ENCODE measurements around the gene ACADVL. TPM values are rescaled to one million over a fixed set of nuclear protein-coding genes. Genes with fewer than 3 reads are reported as not detected.

The ACADVL gene
- total RNA-seq, 2 donors from 2014 or later, result 495 to 517 TPM

- peak overlapping the region; percentile 44 for H3K27ac Mint-ChIP-seq
Measured at GRCh38 chr17:7207120-7208001, 12.4 kb upstream of the ACADVL start.

DNA sequence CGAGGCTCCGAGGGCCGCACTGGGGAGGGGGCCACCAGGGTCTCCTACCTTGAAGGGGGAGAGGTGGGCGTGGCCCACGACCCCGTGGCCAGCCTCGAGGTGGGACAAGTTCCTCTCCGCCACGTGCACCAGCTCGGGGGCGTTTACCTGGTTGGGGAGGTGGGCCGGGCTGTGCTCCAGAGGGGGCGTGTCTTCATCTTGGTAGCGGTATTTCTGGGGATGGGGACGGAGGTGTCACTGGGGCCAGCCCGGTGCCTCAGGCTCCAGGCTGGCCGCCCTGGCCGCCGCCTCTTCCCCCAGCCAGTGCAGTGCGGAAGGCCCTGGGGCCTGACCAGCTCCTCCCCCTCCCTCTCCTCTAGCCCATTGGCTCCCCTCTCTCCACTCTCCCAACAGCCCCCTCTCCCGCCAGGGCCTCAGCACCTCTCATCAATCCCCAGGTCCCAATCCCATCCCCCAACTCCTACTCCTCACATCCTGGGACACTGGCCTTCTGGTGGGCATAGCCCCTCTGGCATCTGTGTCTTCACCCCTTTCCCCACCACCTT lies 11.6 kb upstream of the ACADVL start:
- Mint-ChIP-seq H3K36me3 (ENCODE audit: low read depth) (no peaks in the 10 kb centered on the region), H3K4me3 (no peak overlapping the region), H3K9me3 (no peaks in the 10 kb centered on the region), H3K27me3 (peaks cover 4% of the 10 kb centered on the region), H3K27ac (no peak overlapping the region), H3K4me1 (peaks cover 27% of the 10 kb centered on the region)
- no peak for ATAC-seq (replicated peaks)

More at GRCh38 chr17:7207120-7208001, 12.4 kb upstream of the ACADVL start:
- H3K9me3 Mint-ChIP-seq, result no peaks in the 10 kb centered on the region
- H3K4me3 Mint-ChIP-seq, result no peak overlapping the region
- H3K4me1 Mint-ChIP-seq, result peaks cover 27% of the 10 kb centered on the region
- ATAC-seq (replicated peaks), result no peak
- H3K36me3 Mint-ChIP-seq (ENCODE audit: low read depth), result no peaks in the 10 kb centered on the region
- H3K27me3 Mint-ChIP-seq, result peaks cover 4% of the 10 kb centered on the region

DNA sequence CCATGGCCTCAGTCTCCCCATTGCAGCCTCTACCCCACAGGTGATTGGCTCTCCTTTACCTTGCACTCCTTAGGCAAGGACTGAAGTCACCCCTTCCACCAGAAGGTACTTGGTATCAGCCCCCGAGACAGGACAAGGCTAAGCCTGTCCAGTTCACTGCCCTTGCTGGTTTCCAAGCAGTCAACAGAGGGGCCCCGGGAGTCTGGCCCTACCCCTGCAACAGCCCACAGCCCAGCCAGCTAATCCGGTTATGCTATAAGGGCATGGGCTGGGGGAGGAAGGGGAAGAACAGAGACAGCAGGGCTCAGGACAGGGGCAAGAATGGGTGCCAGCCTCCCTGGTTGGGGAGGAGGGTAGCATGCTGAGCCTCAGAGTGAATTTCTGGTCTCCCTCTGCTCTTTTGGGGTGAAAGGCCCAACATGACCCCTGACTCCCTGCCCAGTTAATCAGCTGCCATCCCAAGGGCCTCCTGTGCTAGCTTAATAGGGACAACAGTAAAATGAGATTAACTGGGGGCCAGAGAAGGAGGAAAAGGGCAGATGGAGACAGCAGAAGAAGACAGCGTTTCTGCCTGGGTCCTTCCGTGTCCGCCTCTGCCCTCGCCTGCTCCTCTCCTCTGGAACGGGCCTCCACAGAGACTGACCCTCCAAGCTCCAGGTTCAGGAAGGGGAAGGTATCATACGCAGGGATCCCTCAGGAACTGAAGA lies 10.8 kb upstream of the ACADVL start:
- H3K4me1 Mint-ChIP-seq, result peaks cover 34% of the 10 kb centered on the region
- no peak overlapping the region for H3K27ac Mint-ChIP-seq
- H3K9me3 Mint-ChIP-seq, result no peaks in the 10 kb centered on the region
- H3K4me3 Mint-ChIP-seq, result no peak overlapping the region
- ATAC-seq (replicated peaks), result no peak
- no peaks in the 10 kb centered on the region for H3K36me3 Mint-ChIP-seq (ENCODE audit: low read depth)
- peaks cover 4% of the 10 kb centered on the region for H3K27me3 Mint-ChIP-seq

- Mint-ChIP-seq H3K27me3 (peaks cover 4% of the 10 kb centered on the region), H3K9me3 (no peaks in the 10 kb centered on the region), H3K4me1 (peaks cover 32% of the 10 kb centered on the region), H3K4me3 (no peak overlapping the region), H3K36me3 (ENCODE audit: low read depth) (peaks cover 6% of the 10 kb centered on the region), H3K27ac (no peak overlapping the region)
- no peak for ATAC-seq (replicated peaks)
Measured at GRCh38 chr17:7211491-7212273, 8.1 kb upstream of the ACADVL start.

DNA sequence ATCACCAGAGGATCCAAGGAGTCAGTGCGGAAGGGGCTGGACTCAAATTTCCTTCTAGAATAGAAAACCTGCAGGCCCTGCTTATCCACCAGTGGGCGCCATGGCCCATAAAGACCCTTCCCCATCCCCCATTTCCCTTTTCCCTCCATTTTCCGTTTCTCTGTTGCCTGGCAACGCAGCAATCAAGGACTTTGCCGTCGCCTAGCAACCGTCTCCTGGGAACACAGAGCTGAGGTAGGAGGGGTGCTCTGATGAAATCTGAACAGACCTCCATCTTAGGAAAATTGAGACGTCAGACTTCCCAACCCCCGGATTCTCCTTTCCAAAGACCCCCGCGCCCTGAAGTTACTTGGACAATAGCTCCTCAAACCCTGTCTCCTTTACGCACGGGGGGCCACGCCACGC lies 5.8 kb upstream of the ACADVL start:
- peak; percentile 11 for ATAC-seq (replicated peaks)
- Mint-ChIP-seq H3K4me3 (peak overlapping the region; percentile 93), H3K27ac (peak overlapping the region; percentile 91), H3K4me1 (peaks cover 35% of the 10 kb centered on the region), H3K36me3 (ENCODE audit: low read depth) (peaks cover 6% of the 10 kb centered on the region), H3K9me3 (no peaks in the 10 kb centered on the region), H3K27me3 (peaks cover 4% of the 10 kb centered on the region)

GRCh38 chr17:7214300-7215135 lies 5.2 kb upstream of the ACADVL start:
- H3K4me1 Mint-ChIP-seq, result peaks cover 40% of the 10 kb centered on the region
- H3K27ac Mint-ChIP-seq, result peak overlapping the region; percentile 91
- no peaks in the 10 kb centered on the region for H3K9me3 Mint-ChIP-seq
- ATAC-seq (replicated peaks), result peak; percentile 86
- peak overlapping the region; percentile 93 for H3K4me3 Mint-ChIP-seq
- H3K36me3 Mint-ChIP-seq (ENCODE audit: low read depth), result peaks cover 8% of the 10 kb centered on the region
- peaks cover 4% of the 10 kb centered on the region for H3K27me3 Mint-ChIP-seq

DNA sequence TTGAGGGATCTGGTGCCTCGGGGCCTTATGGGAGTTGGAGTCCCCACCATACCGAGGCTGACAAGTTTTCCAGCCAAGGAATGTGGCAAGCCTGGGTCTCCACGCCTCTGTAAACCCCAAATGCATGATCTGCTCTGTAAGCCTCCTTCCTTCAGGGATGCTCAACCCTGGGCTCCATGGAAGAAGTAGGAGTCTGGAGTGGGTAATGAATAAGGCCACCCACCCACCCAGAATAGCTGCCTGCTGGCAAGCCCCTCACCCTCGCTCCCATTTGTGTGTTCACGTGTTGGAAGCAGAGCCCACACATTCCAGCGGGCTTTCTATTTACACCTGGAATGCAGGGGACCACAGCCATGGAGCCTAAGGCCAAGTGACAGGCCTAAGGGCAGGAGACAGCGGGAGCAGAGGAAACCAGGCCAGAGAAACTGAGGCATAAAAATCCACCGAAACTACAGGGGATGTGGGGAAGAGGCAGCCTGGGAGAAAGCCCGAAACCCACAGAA lies 4.6 kb upstream of the ACADVL start:
- ATAC-seq (replicated peaks), result no peak
- Mint-ChIP-seq H3K27ac (peak overlapping the region; percentile 91), H3K36me3 (ENCODE audit: low read depth) (peaks cover 15% of the 10 kb centered on the region), H3K9me3 (no peaks in the 10 kb centered on the region), H3K27me3 (peaks cover 4% of the 10 kb centered on the region), H3K4me1 (peaks cover 40% of the 10 kb centered on the region), H3K4me3 (peak overlapping the region; percentile 93)

GRCh38 chr17:7215652-7216180 lies 4.0 kb upstream of the ACADVL start:
- H3K27me3 Mint-ChIP-seq, result peaks cover 4% of the 10 kb centered on the region
- no peak for ATAC-seq (replicated peaks)
- H3K4me3 Mint-ChIP-seq, result peak overlapping the region; percentile 93
- peak overlapping the region; percentile 22 for H3K27ac Mint-ChIP-seq
- peaks cover 42% of the 10 kb centered on the region for H3K4me1 Mint-ChIP-seq
- H3K36me3 Mint-ChIP-seq (ENCODE audit: low read depth), result peaks cover 20% of the 10 kb centered on the region
- no peaks in the 10 kb centered on the region for H3K9me3 Mint-ChIP-seq

DNA sequence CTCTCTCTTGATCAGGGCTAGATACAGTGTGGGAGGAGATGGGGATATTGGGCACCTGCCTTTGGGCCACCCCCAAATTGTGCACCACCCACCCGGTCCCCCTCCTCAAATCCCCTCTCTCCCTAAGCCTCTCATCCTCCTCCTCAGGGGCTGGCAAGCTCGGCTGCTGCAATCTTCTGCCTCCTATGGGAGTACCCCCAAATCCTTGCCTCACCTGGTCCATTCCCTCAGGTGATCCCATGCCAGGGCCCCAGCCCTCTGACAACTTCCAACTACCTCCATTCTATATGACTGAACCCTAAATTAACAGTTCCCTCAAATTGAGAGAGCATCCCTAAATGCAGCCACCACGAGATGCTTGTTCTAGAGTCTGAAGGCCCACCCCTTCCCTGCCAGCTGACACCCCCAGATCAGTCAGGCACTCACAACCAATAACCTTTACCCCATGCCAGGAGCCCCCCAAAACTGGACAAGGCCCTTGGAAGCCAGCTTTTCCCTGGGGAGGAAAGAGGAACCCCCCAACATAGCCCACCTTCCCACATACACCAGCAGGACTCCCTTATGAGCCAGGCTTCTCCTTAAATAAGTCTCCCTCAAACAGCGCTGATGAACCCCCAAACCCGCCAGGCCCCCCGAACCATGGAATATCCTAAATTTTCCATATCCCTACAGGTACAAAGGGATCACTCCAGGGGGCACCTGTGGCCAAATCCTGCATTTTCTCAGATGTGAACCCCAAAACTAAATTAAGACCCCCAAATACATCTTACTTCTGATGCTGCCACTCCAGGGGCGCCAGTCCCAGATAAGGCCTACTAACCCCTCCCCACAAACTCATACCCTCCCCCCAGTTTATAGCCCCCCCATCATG lies 3.3 kb upstream of the ACADVL start:
- ATAC-seq (replicated peaks), result no peak
- peaks cover 28% of the 10 kb centered on the region for H3K36me3 Mint-ChIP-seq (ENCODE audit: low read depth)
- peaks cover 4% of the 10 kb centered on the region for H3K27me3 Mint-ChIP-seq
- H3K4me3 Mint-ChIP-seq, result peak overlapping the region; percentile 93
- peaks cover 49% of the 10 kb centered on the region for H3K4me1 Mint-ChIP-seq
- no peaks in the 10 kb centered on the region for H3K9me3 Mint-ChIP-seq
- peak overlapping the region; percentile 22 for H3K27ac Mint-ChIP-seq

- H3K27ac Mint-ChIP-seq, result peak overlapping the region; percentile 98
Measured at GRCh38 chr17:7217113-7217987, 2.4 kb upstream of the ACADVL start.

GRCh38 chr17:7218166-7218565 lies 1.6 kb upstream of the ACADVL start:
- ATAC-seq (replicated peaks), result no peak
- H3K4me1 Mint-ChIP-seq, result peaks cover 51% of the 10 kb centered on the region
- H3K4me3 Mint-ChIP-seq, result peak overlapping the region; percentile 94
- H3K36me3 Mint-ChIP-seq (ENCODE audit: low read depth), result peaks cover 45% of the 10 kb centered on the region
- H3K27ac Mint-ChIP-seq, result peak overlapping the region; percentile 98
- no peaks in the 10 kb centered on the region for H3K9me3 Mint-ChIP-seq
- no peaks in the 10 kb centered on the region for H3K27me3 Mint-ChIP-seq

More at GRCh38 chr17:7217113-7217987, 2.4 kb upstream of the ACADVL start:
- peaks cover 51% of the 10 kb centered on the region for H3K4me1 Mint-ChIP-seq
- H3K4me3 Mint-ChIP-seq, result peak overlapping the region; percentile 94
- no peaks in the 10 kb centered on the region for H3K27me3 Mint-ChIP-seq
- H3K9me3 Mint-ChIP-seq, result no peaks in the 10 kb centered on the region
- no peak for ATAC-seq (replicated peaks)
- peaks cover 37% of the 10 kb centered on the region for H3K36me3 Mint-ChIP-seq (ENCODE audit: low read depth)

DNA sequence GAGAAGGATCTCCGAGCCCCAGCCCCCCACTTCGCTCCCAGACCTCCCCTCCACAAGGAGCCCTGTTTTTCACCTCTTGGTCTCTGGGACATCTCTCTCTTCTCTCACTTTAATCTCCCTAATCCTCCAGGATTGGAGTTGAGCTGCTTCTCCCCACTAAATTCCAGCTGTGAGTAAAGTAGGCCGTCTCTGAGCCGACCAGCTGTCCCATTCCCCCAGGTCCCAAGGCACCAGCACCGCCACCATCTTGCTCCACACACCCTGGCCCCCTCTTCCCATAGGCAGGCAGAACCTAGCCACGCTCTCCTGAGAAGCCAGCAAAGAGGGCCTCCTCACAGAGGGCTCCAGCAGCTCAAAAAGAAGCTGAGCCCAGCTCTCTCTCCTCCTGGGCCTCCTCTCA lies 980 bp upstream of the ACADVL start:
- Mint-ChIP-seq H3K4me3 (peak overlapping the region; percentile 94), H3K4me1 (peaks cover 45% of the 10 kb centered on the region)

More for the DNA sequence above, 980 bp upstream of the ACADVL start:
- no peak for ATAC-seq (replicated peaks)
- Mint-ChIP-seq H3K27me3 (no peaks in the 10 kb centered on the region), H3K9me3 (no peaks in the 10 kb centered on the region), H3K27ac (peak overlapping the region; percentile 98), H3K36me3 (ENCODE audit: low read depth) (peaks cover 51% of the 10 kb centered on the region)
